ENCODE measurements around the gene CRB3.

The CRB3 gene

GRCh38 chr19:6466526-6467248 is 2.6 kb downstream of the CRB3 start:
- no peak for DNase-seq (ENCODE audit: low read depth in 2 of 2)

GRCh38 chr19:6467384-6467783 is 3.3 kb downstream of the CRB3 start:
- no peak for DNase-seq (ENCODE audit: low read depth in 2 of 2)

- no peak for DNase-seq (ENCODE audit: low read depth in 2 of 2)
Observed at GRCh38 chr19:6470173-6470572, 6.1 kb downstream of the CRB3 start.

GRCh38 chr19:6471076-6471475 is 7.0 kb downstream of the CRB3 start:
- DNase-seq (ENCODE audit: low read depth in 2 of 2) = no peak

GRCh38 chr19:6472713-6473112 is 8.6 kb downstream of the CRB3 start:
- DNase-seq (ENCODE audit: low read depth in 2 of 2) = no peak

- no peak for DNase-seq (ENCODE audit: low read depth in 2 of 2)
Observed at GRCh38 chr19:6473647-6474046, 9.6 kb downstream of the CRB3 start.

- no peak for DNase-seq (ENCODE audit: low read depth in 2 of 2)
Observed at GRCh38 chr19:6475321-6476108, 11.4 kb downstream of the CRB3 start.

GRCh38 chr19:6476155-6476895 is 12.3 kb downstream of the CRB3 start:
- peak in 1 of 2 donors; percentile 35 for DNase-seq (ENCODE audit: low read depth in 2 of 2)

GRCh38 chr19:6476896-6477431 is 12.9 kb downstream of the CRB3 start:
- no peak for DNase-seq (ENCODE audit: low read depth in 2 of 2)

GRCh38 chr19:6478815-6479214 is 14.7 kb downstream of the CRB3 start:
- DNase-seq (ENCODE audit: low read depth in 2 of 2) = no peak

- DNase-seq (ENCODE audit: low read depth in 2 of 2) = no peak
Observed at GRCh38 chr19:6479836-6480398, 15.8 kb downstream of the CRB3 start.

- no peak for DNase-seq (ENCODE audit: low read depth in 2 of 2)
Observed at GRCh38 chr19:6480848-6481415, 16.9 kb downstream of the CRB3 start.

GRCh38 chr19:6481541-6482342 is 17.7 kb downstream of the CRB3 start, which contains the start of gene DENND1C:
Gene DENND1C (minus strand): TSS chr19:6481787. CDS start chr19:6481695, 92 bp downstream.
- peak in 1 of 2 donors; percentile 51 for DNase-seq (ENCODE audit: low read depth in 2 of 2)

- no peak for DNase-seq (ENCODE audit: low read depth in 2 of 2)
Observed at GRCh38 chr19:6482343-6482686, 18.2 kb downstream of the CRB3 start.

GRCh38 chr19:6483235-6483634 is 19.2 kb downstream of the CRB3 start:
- DNase-seq (ENCODE audit: low read depth in 2 of 2) = no peak

GRCh38 chr19:6484230-6484629 is 20.2 kb downstream of the CRB3 start:
- DNase-seq (ENCODE audit: low read depth in 2 of 2) = no peak

- DNase-seq (ENCODE audit: low read depth in 2 of 2) = no peak
Observed at GRCh38 chr19:6484831-6485230, 20.8 kb downstream of the CRB3 start.

- no peak for DNase-seq (ENCODE audit: low read depth in 2 of 2)
Observed at GRCh38 chr19:6489278-6490061, 25.4 kb downstream of the CRB3 start.

- no peak for DNase-seq (ENCODE audit: low read depth in 2 of 2)
Observed at GRCh38 chr19:6490134-6490533, 26.1 kb downstream of the CRB3 start.
